GM12878 (cell line): ENCODE measurements around the gene KLF7. TPM values are rescaled to one million over a fixed set of nuclear protein-coding genes. Genes with fewer than 3 reads are reported as not detected.

Experiments used
- ATAC-seq: fragments of 200-7000 bp; cut with Tn5 transposase; 3 replicates; pipeline ENCODE4 v1.9.1; 2020; ENCODE audit warnings: mild to moderate bottlenecking, moderate library complexity
- BruUV-seq: library from RNA; stranded (reverse); fragments of 400-500 nt; replicated peaks from 2 replicates; lab custom pipeline; 2021; lab: Mats Ljungman, UMichigan
- CTCF ChIA-PET: fragments of 300-600 bp; sonication (Branson Sonifier 250); formaldehyde crosslinking; extraction: SDS; loops from one replicate; lab custom pipeline; 2021; ENCODE audit warnings: inconsistent platforms; lab: Yijun Ruan, JAX
- POLR2A ChIA-PET: fragments of 350-600 bp; formaldehyde crosslinking; extraction: SDS; loops from one replicate; lab custom pipeline; 2021; ENCODE audit warnings: inconsistent platforms; lab: Charles Lee
- RAD21 ChIA-PET: fragments of 300-600 bp; sonication (Branson Sonifier 250); formaldehyde crosslinking; loops from one replicate; lab custom pipeline; 2023; ENCODE audit warnings: antibody characterized with exemption; ENCODE audit not compliant: unreplicated experiment; lab: Charles Lee
- SMC1A ChIA-PET: fragments of 300-600 bp; sonication (Branson Sonifier 250); formaldehyde crosslinking; loops from one replicate; lab custom pipeline; 2023; ENCODE audit not compliant: unreplicated experiment, uncharacterized antibody; lab: Charles Lee
- DNase-seq: peaks from one replicate; pipeline ENCODE4 v3.0.0-alpha.2; 2011; ENCODE audit warnings: low read depth, low spot score
- FAIRE-seq: peaks from 3 replicates; lab custom pipeline; 2011; peaks lifted over from hg19 to GRCh38; lab: Jason Lieb, UNC
- H2AFZ ChIP-seq: 2 replicates; pipeline ENCODE4 v1.6.0; 2011; ENCODE audit warnings: low read depth, low read length, control low read depth; ENCODE audit not compliant: control insufficient read depth
- H3K27ac ChIP-seq: 2 replicates; pipeline ENCODE4 v1.5.1; 2011; ENCODE audit warnings: control low read depth; ENCODE audit not compliant: control insufficient read depth, insufficient read depth
- H3K27me3 ChIP-seq, 2 experiments: replicated peaks in 1 of 2; 2 replicates each; pipeline versions ENCODE4 v1.6.0 to v1.6.1; 2011; ENCODE audit warnings: low read length in 1 of 2; ENCODE audit not compliant: control insufficient read depth in 2 of 2, insufficient read depth in 2 of 2
- H3K36me3 ChIP-seq, 2 experiments: 2 replicates each; pipeline ENCODE4 v1.5.1; 2011; ENCODE audit warnings: low read length in 1 of 2; ENCODE audit not compliant: control insufficient read depth in 2 of 2, insufficient read depth in 2 of 2
- H3K4me1 ChIP-seq: 2 replicates; pipeline ENCODE4 v1.6.1; 2011; ENCODE audit warnings: mild to moderate bottlenecking, low read length, moderate library complexity, mixed read lengths; ENCODE audit not compliant: control insufficient read depth, insufficient read depth
- H3K4me2 ChIP-seq: 2 replicates; pipeline ENCODE4 v1.6.0; 2011; ENCODE audit warnings: control low read depth; ENCODE audit not compliant: control insufficient read depth, insufficient read depth
- H3K4me3 ChIP-seq: fragments of 200-600 bp; sonication (generic); 2 replicates; pipeline ENCODE4 v1.5.1; 2016
- H3K79me2 ChIP-seq: 2 replicates; pipeline ENCODE4 v1.6.0; 2011; ENCODE audit warnings: low read length; ENCODE audit not compliant: control insufficient read depth, insufficient read depth
- H3K9ac ChIP-seq: 2 replicates; pipeline ENCODE4 v1.8.0; 2011; ENCODE audit warnings: low read length, control low read depth, mixed read lengths; ENCODE audit not compliant: control insufficient read depth, insufficient read depth
- H3K9me3 ChIP-seq: replicated peaks from 3 replicates; pipeline ENCODE4 v1.5.1; 2011; ENCODE audit warnings: mild to moderate bottlenecking, low read length; ENCODE audit not compliant: control insufficient read depth, insufficient read depth
- H4K20me1 ChIP-seq: 2 replicates; pipeline ENCODE4 v1.6.0; 2011; ENCODE audit not compliant: control insufficient read depth, insufficient read depth
- ATF3 ChIP-seq: IDR thresholded peaks from 2 replicates; pipeline ENCODE4 v1.6.1; 2011; ENCODE audit warnings: low read depth, mild to moderate bottlenecking, low read length, moderate library complexity, borderline replicate concordance; ENCODE audit errors: extremely low read depth
- MEF2B ChIP-seq: fragments of 450-650 bp; IDR thresholded peaks from 2 replicates; pipeline ENCODE4 v1.6.1; 2018; ENCODE audit warnings: mild to moderate bottlenecking, moderate library complexity; ENCODE audit not compliant: partially characterized antibody, poor library complexity, severe bottlenecking
- MXI1 ChIP-seq: fragments of 150-350 bp; IDR thresholded peaks from 2 replicates; pipeline ENCODE4 v1.6.1; 2011; ENCODE audit warnings: low read depth, mild to moderate bottlenecking, inconsistent platforms, low read length, improper control_type of control experiment
- RELA ChIP-seq: fragments of 450-650 bp; IDR thresholded peaks from 2 replicates; pipeline ENCODE4 v1.8.0; 2014; ENCODE audit warnings: borderline replicate concordance; ENCODE audit not compliant: partially characterized antibody
- TAF1 ChIP-seq: IDR thresholded peaks from 2 replicates; pipeline ENCODE4 v1.6.1; 2011; ENCODE audit warnings: mild to moderate bottlenecking, low read depth, low read length, borderline replicate concordance
- TCF7 ChIP-seq: IDR thresholded peaks from 2 replicates; pipeline ENCODE4 v1.6.1; 2014; ENCODE audit warnings: antibody characterized with exemption, borderline replicate concordance
- ZBTB4 ChIP-seq: fragments of 450-650 bp; formaldehyde crosslinking; IDR thresholded peaks from 2 replicates; pipeline ENCODE4 v1.4.0; 2022; ENCODE audit warnings: mild to moderate bottlenecking, moderate library complexity
- WGBS: methylation state at CpG from one replicate; pipeline ENCODE4 v1.1.6; 2016; ENCODE audit warnings: low lambda C conversion rate; ENCODE audit not compliant: insufficient replicate concordance, insufficient coverage; ENCODE audit errors: missing lambda C conversion rate; 5-methylcytosine and 5-hydroxymethylcytosine counted together
- in situ Hi-C: fragments of 300-500 bp; cut with MboI; formaldehyde crosslinking; loops from 9 replicates; pipeline ENCODE4 v1.14.3; 2018; ENCODE audit warnings: mixed read lengths
- intact Hi-C: fragments of 100-400 bp; cut with micrococcal nuclease; formaldehyde crosslinking; loops from one replicate; pipeline ENCODE4 v1.14.2; 2022; ENCODE audit not compliant: unreplicated experiment
- polyA plus RNA-seq, 11 experiments: library from polyadenylated mRNA; depleted of rRNA in 4 of 11; unstranded in 6 of 11; stranded (reverse) in 5 of 11; fragments of >200 nt; fragmentation: Nextera tagmentation in 4 of 11; fragmentation: Illumina TruSeq in 1 of 11; extraction: Ambion mirVana in 4 of 11; extraction: Trizol in 1 of 11; gene quantifications; 1 replicate in 1 of 11; 2 replicates in 10 of 11; pipeline versions ENCODE4 v1.2.1 to v1.2.3, GENCODE V29; 2011 to 2016; ENCODE audit warnings: inconsistent platforms in 2 of 11, missing spikeins in 2 of 11, low read depth in 1 of 11
- total RNA-seq, 4 experiments: library from RNA; depleted of rRNA in 3 of 4; stranded (reverse); fragments of >200 nt in 3 of 4; fragmentation: Illumina TruSeq in 1 of 4; extraction: Trizol in 1 of 4; gene quantifications; 2 replicates each; pipeline versions ENCODE4 v1.2.1 to v1.2.3, GENCODE V29; 2013 to 2021
- TF ChIP-seq, protein P1 (sequence below): fragments of 150-350 bp; IDR thresholded peaks from 2 replicates; pipeline ENCODE4 v1.6.1; 2016; ENCODE audit warnings: low read depth, low read length
- TF ChIP-seq, protein P2 (sequence below): fragments of 450-650 bp; IDR thresholded peaks from 2 replicates; pipeline ENCODE4 v1.6.1; 2016; ENCODE audit warnings: mild to moderate bottlenecking

Gene KLF7
- total and polyA plus RNA-seq, 10 of the 15 experiments (the other 5 are each of a cell fraction or from before 2014, with no cell fraction given) = 2.4 to 24.8 (median 8.5) TPM

- TF ChIP-seq, protein P1, sequence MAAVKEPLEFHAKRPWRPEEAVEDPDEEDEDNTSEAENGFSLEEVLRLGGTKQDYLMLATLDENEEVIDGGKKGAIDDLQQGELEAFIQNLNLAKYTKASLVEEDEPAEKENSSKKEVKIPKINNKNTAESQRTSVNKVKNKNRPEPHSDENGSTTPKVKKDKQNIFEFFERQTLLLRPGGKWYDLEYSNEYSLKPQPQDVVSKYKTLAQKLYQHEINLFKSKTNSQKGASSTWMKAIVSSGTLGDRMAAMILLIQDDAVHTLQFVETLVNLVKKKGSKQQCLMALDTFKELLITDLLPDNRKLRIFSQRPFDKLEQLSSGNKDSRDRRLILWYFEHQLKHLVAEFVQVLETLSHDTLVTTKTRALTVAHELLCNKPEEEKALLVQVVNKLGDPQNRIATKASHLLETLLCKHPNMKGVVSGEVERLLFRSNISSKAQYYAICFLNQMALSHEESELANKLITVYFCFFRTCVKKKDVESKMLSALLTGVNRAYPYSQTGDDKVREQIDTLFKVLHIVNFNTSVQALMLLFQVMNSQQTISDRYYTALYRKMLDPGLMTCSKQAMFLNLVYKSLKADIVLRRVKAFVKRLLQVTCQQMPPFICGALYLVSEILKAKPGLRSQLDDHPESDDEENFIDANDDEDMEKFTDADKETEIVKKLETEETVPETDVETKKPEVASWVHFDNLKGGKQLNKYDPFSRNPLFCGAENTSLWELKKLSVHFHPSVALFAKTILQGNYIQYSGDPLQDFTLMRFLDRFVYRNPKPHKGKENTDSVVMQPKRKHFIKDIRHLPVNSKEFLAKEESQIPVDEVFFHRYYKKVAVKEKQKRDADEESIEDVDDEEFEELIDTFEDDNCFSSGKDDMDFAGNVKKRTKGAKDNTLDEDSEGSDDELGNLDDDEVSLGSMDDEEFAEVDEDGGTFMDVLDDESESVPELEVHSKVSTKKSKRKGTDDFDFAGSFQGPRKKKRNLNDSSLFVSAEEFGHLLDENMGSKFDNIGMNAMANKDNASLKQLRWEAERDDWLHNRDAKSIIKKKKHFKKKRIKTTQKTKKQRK = no peak
- TF ChIP-seq RELA (no peak), TAF1 (no peak), ATF3 (no peak)
Measured at GRCh38 chr2:207112785-207113184, 53.0 kb downstream of the KLF7 start (continued).

- no peaks in the 10 kb centered on the region for H4K20me1 ChIP-seq
- TF ChIP-seq, protein P2, sequence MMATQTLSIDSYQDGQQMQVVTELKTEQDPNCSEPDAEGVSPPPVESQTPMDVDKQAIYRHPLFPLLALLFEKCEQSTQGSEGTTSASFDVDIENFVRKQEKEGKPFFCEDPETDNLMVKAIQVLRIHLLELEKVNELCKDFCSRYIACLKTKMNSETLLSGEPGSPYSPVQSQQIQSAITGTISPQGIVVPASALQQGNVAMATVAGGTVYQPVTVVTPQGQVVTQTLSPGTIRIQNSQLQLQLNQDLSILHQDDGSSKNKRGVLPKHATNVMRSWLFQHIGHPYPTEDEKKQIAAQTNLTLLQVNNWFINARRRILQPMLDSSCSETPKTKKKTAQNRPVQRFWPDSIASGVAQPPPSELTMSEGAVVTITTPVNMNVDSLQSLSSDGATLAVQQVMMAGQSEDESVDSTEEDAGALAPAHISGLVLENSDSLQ = no peak
- no peak for TF ChIP-seq TCF7
- TF ChIP-seq MXI1 = no peak
- TF ChIP-seq ZBTB4 (CRISPR knock-in tag) = no peak
- TF ChIP-seq MEF2B = peak; percentile 27
- TF ChIP-seq, all 136 proteins: peak for 1
- Histone ChIP-seq H3K27ac (no peak overlapping the region), H3K9ac (no peak overlapping the region), H3K9me3 (no peaks in the 10 kb centered on the region), H3K4me1 (no peaks in the 10 kb centered on the region), H3K79me2 (no peaks in the 10 kb centered on the region), H3K27me3 (no peaks in the 10 kb centered on the region), H3K4me2 (no peak overlapping the region), H3K36me3 (no peaks in the 10 kb centered on the region; a peak in 1 of 4 replicates), H3K4me3 (no peak overlapping the region), H2AFZ (no peak overlapping the region)
- no TSS peak for BruUV-seq
- FAIRE-seq = no peak
- ATAC-seq = no peak
- RAD21 ChIA-PET = no interaction called here
- SMC1A ChIA-PET = no interaction called here
- intact Hi-C loops = no loop called here
- CTCF ChIA-PET = interaction anchor here (0.5 to 1.1 kb wide), 3 partner anchors 9 to 1266 kb away, joined by 3 read pairs; no protein-coding TSS in a partner anchor
- POLR2A ChIA-PET = interaction anchor here (1.0 kb wide), 1 partner anchor 11 kb away, joined by 4 read pairs; no protein-coding TSS in a partner anchor
- 33% methylated on average over 2 of the region's 2 CpGs for WGBS
- in situ Hi-C loops = no loop called here
- no peak for DNase-seq
Measured at GRCh38 chr2:207112383-207112782, 53.4 kb downstream of the KLF7 start.
